K562 (cell line): ENCODE measurements around the gene TMEM192. TPM values are rescaled to one million over a fixed set of nuclear protein-coding genes. Genes with fewer than 3 reads are reported as not detected.
A peak's percentile ranks its signal among the peaks of the same experiment; 100 is the strongest.

ENCODE experiments used
- BHLHE40 ChIP-seq: IDR thresholded peaks from 2 replicates; pipeline ENCODE4 v1.6.1; 2011; ENCODE audit warnings: low read length, improper control_type of control experiment
- MAFG ChIP-seq: fragments of 450-650 bp; conservative IDR thresholded peaks from 2 replicates; pipeline ENCODE4 v1.6.1; 2016; ENCODE audit warnings: missing genetic modification characterization, missing compliant biosample characterization
- PCBP1 ChIP-seq: fragments of 200-400 bp; formaldehyde crosslinking; IDR thresholded peaks from 2 replicates; pipeline ENCODE4 v1.6.1; 2018; ENCODE audit warnings: mild to moderate bottlenecking, low read depth, low read length; ENCODE audit not compliant: poor library complexity, severe bottlenecking
- PHF8 ChIP-seq: fragments of 200-600 bp; sonication (generic); IDR thresholded peaks from 2 replicates; pipeline ENCODE4 v1.6.1; 2012; ENCODE audit warnings: mixed run types, mild to moderate bottlenecking, inconsistent platforms, low read length, moderate library complexity, borderline replicate concordance
- RAD51 ChIP-seq: fragments of 450-650 bp; IDR thresholded peaks from 2 replicates; pipeline ENCODE4 v1.7.1; 2016; ENCODE audit warnings: low read depth, mild to moderate bottlenecking, borderline replicate concordance
- ZNF76 ChIP-seq: fragments of 250-450 bp; sonication (Bioruptor Pico); IDR thresholded peaks from 2 replicates; pipeline ENCODE4 v1.4.0; 2020; ENCODE audit warnings: mild to moderate bottlenecking, moderate library complexity, borderline replicate concordance
- ZNF785 ChIP-seq: fragments of 250-450 bp; sonication (Bioruptor Pico); IDR thresholded peaks from 2 replicates; pipeline ENCODE4 v1.4.0; 2020; ENCODE audit warnings: mild to moderate bottlenecking
- polyA plus RNA-seq, 8 experiments: library from polyadenylated mRNA; depleted of rRNA in 4 of 8; stranded (reverse) in 5 of 8; unstranded in 3 of 8; fragments of >200 nt; fragmentation: Nextera tagmentation in 2 of 8; fragmentation: Illumina TruSeq in 1 of 8; extraction: Ambion mirVana in 2 of 8; extraction: Trizol in 1 of 8; gene quantifications; 2 replicates each; pipeline versions ENCODE4 v1.2.1 to v1.2.3, GENCODE V29; 2011 to 2014; ENCODE audit warnings: inconsistent platforms in 1 of 8, missing spikeins in 1 of 8
- total RNA-seq, 7 experiments: library from RNA; depleted of rRNA in 6 of 7; stranded (reverse); fragments of >200 nt in 6 of 7; fragmentation: Illumina TruSeq in 2 of 7; extraction: Trizol in 2 of 7; gene quantifications; 2 replicates each; pipeline versions ENCODE4 v1.2.1 to v1.2.3, GENCODE V29; 2011 to 2021; ENCODE audit warnings: low replicate concordance in 1 of 7
- TF ChIP-seq, protein P1 (sequence below), 2 experiments: fragments of 450-650 bp; formaldehyde crosslinking in 1 of 2; IDR thresholded peaks; 2 replicates each; pipeline versions ENCODE4 v1.4.0 to v1.6.1; 2014 to 2020; ENCODE audit warnings: mild to moderate bottlenecking in 2 of 2, borderline replicate concordance in 1 of 2, low read depth in 1 of 2
- TF ChIP-seq, protein P2 (sequence below): sonication (generic); formaldehyde crosslinking; IDR thresholded peaks from 2 replicates; pipeline ENCODE4 v1.8.0; 2022; ENCODE audit warnings: mild to moderate bottlenecking, missing genetic modification reagents
- TF ChIP-seq, protein P3 (sequence below): sonication (generic); formaldehyde crosslinking; IDR thresholded peaks from 2 replicates; pipeline ENCODE4 v1.8.1; 2023; ENCODE audit warnings: missing genetic modification reagents, mild to moderate bottlenecking, borderline replicate concordance
- TF ChIP-seq, protein P4 (sequence below): fragments of 450-650 bp; conservative IDR thresholded peaks from 2 replicates; pipeline ENCODE4 v1.6.1; 2016; ENCODE audit warnings: missing genetic modification characterization, low read depth, mild to moderate bottlenecking, missing compliant biosample characterization, moderate library complexity

TMEM192 gene
- total and polyA plus RNA-seq, 9 of the 15 experiments (the other 6 are each of a cell fraction or from before 2014, with no cell fraction given): 4.4 to 28.5 (median 13.3) TPM

DNA sequence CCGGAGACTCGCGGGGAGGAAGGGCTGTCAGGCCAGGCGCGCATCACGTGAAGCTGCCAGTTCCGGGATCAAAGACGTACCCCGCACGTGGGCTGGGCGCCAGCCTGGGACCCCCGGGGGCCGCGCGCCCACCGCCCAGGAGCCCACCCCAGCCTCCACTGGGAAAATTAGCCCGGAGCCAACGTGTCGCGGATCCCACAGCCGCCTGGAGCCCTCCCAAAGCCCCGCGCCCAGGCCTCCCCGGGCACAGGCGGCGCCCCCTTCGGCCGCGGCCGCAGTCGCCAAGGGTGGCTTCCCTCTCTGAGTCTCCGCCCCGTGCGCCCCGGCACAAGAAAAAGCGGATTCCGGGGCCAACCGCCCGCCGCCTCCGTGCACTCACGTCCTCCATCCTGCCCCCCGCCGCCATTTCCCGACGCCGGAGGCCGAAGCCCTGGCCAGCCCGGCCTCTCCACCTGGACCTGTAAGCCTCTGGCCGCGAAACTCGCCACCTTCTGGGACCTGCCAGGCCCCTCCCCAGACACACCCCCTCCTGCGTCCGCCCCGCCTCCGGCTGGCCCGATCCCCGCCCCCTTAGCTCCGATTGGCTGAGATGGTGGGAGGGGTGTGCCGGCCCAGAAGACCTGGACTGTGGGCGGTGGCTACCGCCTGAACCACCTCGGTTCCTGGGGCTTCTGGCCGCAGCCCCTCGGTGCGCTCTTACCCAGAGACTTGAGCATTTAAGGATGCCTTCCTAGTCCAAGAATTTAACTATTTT is at the start of gene TMEM192 (continued):
- TF ChIP-seq, protein P1, sequence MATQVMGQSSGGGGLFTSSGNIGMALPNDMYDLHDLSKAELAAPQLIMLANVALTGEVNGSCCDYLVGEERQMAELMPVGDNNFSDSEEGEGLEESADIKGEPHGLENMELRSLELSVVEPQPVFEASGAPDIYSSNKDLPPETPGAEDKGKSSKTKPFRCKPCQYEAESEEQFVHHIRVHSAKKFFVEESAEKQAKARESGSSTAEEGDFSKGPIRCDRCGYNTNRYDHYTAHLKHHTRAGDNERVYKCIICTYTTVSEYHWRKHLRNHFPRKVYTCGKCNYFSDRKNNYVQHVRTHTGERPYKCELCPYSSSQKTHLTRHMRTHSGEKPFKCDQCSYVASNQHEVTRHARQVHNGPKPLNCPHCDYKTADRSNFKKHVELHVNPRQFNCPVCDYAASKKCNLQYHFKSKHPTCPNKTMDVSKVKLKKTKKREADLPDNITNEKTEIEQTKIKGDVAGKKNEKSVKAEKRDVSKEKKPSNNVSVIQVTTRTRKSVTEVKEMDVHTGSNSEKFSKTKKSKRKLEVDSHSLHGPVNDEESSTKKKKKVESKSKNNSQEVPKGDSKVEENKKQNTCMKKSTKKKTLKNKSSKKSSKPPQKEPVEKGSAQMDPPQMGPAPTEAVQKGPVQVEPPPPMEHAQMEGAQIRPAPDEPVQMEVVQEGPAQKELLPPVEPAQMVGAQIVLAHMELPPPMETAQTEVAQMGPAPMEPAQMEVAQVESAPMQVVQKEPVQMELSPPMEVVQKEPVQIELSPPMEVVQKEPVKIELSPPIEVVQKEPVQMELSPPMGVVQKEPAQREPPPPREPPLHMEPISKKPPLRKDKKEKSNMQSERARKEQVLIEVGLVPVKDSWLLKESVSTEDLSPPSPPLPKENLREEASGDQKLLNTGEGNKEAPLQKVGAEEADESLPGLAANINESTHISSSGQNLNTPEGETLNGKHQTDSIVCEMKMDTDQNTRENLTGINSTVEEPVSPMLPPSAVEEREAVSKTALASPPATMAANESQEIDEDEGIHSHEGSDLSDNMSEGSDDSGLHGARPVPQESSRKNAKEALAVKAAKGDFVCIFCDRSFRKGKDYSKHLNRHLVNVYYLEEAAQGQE (IDR thresholded peaks at IDR 0.05; ENCODE audit: borderline replicate concordance): peak; percentile 14; the same call in 1 of the 2 replicates
- TF ChIP-seq, protein P1 (CRISPR knock-in tag; IDR thresholded peaks at IDR 0.05; ENCODE audit: low read depth): no peak
- TF ChIP-seq, protein P2, sequence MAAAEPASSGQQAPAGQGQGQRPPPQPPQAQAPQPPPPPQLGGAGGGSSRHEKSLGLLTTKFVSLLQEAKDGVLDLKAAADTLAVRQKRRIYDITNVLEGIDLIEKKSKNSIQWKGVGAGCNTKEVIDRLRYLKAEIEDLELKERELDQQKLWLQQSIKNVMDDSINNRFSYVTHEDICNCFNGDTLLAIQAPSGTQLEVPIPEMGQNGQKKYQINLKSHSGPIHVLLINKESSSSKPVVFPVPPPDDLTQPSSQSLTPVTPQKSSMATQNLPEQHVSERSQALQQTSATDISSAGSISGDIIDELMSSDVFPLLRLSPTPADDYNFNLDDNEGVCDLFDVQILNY (CRISPR knock-in tag): no peak
- TF ChIP-seq PHF8 (peak; percentile 84; the same call in 1 of the 2 replicates), BHLHE40 (peak; percentile 87), PCBP1 (peak; percentile 72), RAD51 (peak; percentile 84), ZNF76 (no peak), ZNF785 (CRISPR knock-in tag) (no peak), MAFG (tag) (no peak)
- TF ChIP-seq, protein P3, sequence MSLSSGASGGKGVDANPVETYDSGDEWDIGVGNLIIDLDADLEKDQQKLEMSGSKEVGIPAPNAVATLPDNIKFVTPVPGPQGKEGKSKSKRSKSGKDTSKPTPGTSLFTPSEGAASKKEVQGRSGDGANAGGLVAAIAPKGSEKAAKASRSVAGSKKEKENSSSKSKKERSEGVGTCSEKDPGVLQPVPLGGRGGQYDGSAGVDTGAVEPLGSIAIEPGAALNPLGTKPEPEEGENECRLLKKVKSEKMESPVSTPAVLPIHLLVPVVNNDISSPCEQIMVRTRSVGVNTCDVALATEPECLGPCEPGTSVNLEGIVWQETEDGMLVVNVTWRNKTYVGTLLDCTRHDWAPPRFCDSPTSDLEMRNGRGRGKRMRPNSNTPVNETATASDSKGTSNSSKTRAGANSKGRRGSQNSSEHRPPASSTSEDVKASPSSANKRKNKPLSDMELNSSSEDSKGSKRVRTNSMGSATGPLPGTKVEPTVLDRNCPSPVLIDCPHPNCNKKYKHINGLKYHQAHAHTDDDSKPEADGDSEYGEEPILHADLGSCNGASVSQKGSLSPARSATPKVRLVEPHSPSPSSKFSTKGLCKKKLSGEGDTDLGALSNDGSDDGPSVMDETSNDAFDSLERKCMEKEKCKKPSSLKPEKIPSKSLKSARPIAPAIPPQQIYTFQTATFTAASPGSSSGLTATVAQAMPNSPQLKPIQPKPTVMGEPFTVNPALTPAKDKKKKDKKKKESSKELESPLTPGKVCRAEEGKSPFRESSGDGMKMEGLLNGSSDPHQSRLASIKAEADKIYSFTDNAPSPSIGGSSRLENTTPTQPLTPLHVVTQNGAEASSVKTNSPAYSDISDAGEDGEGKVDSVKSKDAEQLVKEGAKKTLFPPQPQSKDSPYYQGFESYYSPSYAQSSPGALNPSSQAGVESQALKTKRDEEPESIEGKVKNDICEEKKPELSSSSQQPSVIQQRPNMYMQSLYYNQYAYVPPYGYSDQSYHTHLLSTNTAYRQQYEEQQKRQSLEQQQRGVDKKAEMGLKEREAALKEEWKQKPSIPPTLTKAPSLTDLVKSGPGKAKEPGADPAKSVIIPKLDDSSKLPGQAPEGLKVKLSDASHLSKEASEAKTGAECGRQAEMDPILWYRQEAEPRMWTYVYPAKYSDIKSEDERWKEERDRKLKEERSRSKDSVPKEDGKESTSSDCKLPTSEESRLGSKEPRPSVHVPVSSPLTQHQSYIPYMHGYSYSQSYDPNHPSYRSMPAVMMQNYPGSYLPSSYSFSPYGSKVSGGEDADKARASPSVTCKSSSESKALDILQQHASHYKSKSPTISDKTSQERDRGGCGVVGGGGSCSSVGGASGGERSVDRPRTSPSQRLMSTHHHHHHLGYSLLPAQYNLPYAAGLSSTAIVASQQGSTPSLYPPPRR (CRISPR knock-in tag): no peak
- TF ChIP-seq, protein P4, sequence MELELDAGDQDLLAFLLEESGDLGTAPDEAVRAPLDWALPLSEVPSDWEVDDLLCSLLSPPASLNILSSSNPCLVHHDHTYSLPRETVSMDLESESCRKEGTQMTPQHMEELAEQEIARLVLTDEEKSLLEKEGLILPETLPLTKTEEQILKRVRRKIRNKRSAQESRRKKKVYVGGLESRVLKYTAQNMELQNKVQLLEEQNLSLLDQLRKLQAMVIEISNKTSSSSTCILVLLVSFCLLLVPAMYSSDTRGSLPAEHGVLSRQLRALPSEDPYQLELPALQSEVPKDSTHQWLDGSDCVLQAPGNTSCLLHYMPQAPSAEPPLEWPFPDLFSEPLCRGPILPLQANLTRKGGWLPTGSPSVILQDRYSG (tag): no peak
